DMS153 treated with DMSO at 0.1 percent for 48 hours (cell line): ENCODE data around the gene TUBD1.
"Not testable (repeated sequence)": the region's sequence is repeated elsewhere in the genome, so short reads cannot be mapped to it uniquely, and the experiment has no call there.

Experiments
- DNase-seq: peaks from one replicate; lab custom pipeline; 2025; ENCODE audit not compliant: unreplicated experiment; lab: John Stamatoyannopoulos, UW

Gene TUBD1

GRCh38 chr17:59876107-59876506, 16.6 kb downstream of the TUBD1 start:
- DNase-seq = no peak

GRCh38 chr17:59874376-59874775, 18.4 kb downstream of the TUBD1 start:
- DNase-seq = no peak

- not testable (repeated sequence) for DNase-seq
Measured at GRCh38 chr17:59873414-59873813, 19.3 kb downstream of the TUBD1 start.

- DNase-seq = no peak
Measured at GRCh38 chr17:59872351-59872750, 20.4 kb downstream of the TUBD1 start.

- DNase-seq = no peak
Measured at GRCh38 chr17:59870482-59870881, 22.3 kb downstream of the TUBD1 start.

GRCh38 chr17:59869941-59870218, 22.9 kb downstream of the TUBD1 start:
- DNase-seq = no peak

- DNase-seq = no peak
Measured at GRCh38 chr17:59863616-59864015, 29.1 kb downstream of the TUBD1 start.

GRCh38 chr17:59859444-59860025, 33.2 kb downstream of the TUBD1 start:
- DNase-seq = no peak

- DNase-seq = no peak
Measured at GRCh38 chr17:59858932-59859331, 33.8 kb downstream of the TUBD1 start.

- DNase-seq = no peak
Measured at GRCh38 chr17:59858167-59858816, 34.5 kb downstream of the TUBD1 start.

- DNase-seq = no peak
Measured at GRCh38 chr17:59856859-59857794, 35.6 kb downstream of the TUBD1 start.

- not testable (repeated sequence) for DNase-seq
Measured at GRCh38 chr17:59853919-59854729, 38.6 kb downstream of the TUBD1 start.

- DNase-seq = peak; percentile 44
Measured at GRCh38 chr17:59853168-59853918, 39.4 kb downstream of the TUBD1 start.

GRCh38 chr17:59852847-59853167, 39.9 kb downstream of the TUBD1 start:
- not testable (repeated sequence) for DNase-seq

GRCh38 chr17:59851439-59852375, 41.0 kb downstream of the TUBD1 start:
- no peak for DNase-seq

- not testable (repeated sequence) for DNase-seq
Measured at GRCh38 chr17:59850311-59850710, 42.4 kb downstream of the TUBD1 start.

- no peak for DNase-seq
Measured at GRCh38 chr17:59848778-59849177, 44.0 kb downstream of the TUBD1 start.

- no peak for DNase-seq
Measured at GRCh38 chr17:59848385-59848668, 44.4 kb downstream of the TUBD1 start.

GRCh38 chr17:59846394-59847165, 46.2 kb downstream of the TUBD1 start:
- peak; percentile 80 for DNase-seq
